GM23338 (cell line): ENCODE measurements around the gene PLD5. TPM values are rescaled to one million over a fixed set of nuclear protein-coding genes. Genes with fewer than 3 reads are reported as not detected.

Experiments
- ATAC-seq: fragments of 200-7000 bp; cut with Tn5 transposase; 3 replicates; pipeline ENCODE4 v1.9.1; 2020
- DNase-seq: peaks from one replicate; pipeline ENCODE4 v3.0.0-alpha.2; 2015; ENCODE audit warnings: low spot score
- H2AFZ ChIP-seq: fragments of 200-600 bp; sonication (generic); 2 replicates; pipeline ENCODE4 v1.8.0; 2016; ENCODE audit warnings: antibody characterized with exemption, mild to moderate bottlenecking, moderate library complexity
- H3F3A ChIP-seq: fragments of 200-600 bp; sonication (generic); replicated peaks from 2 replicates; pipeline ENCODE4 v1.8.0; 2017; ENCODE audit warnings: antibody characterized with exemption, mixed run types, low read depth
- H3K27ac ChIP-seq: fragments of 200-600 bp; sonication (generic); 2 replicates; pipeline ENCODE4 v1.6.1; 2016; ENCODE audit warnings: low read depth
- H3K27me3 ChIP-seq: fragments of 200-600 bp; sonication (generic); 2 replicates; pipeline ENCODE4 v1.8.0; 2016; ENCODE audit warnings: mild to moderate bottlenecking, mixed run types, moderate library complexity; ENCODE audit not compliant: insufficient read depth
- H3K36me3 ChIP-seq: fragments of 200-600 bp; sonication (generic); 2 replicates; pipeline ENCODE4 v1.8.0; 2016; ENCODE audit warnings: mild to moderate bottlenecking; ENCODE audit not compliant: insufficient read depth
- H3K4me1 ChIP-seq: fragments of 200-600 bp; sonication (generic); 2 replicates; pipeline ENCODE4 v1.8.0; 2016; ENCODE audit warnings: mild to moderate bottlenecking, moderate library complexity; ENCODE audit not compliant: insufficient read depth
- H3K4me2 ChIP-seq: fragments of 200-600 bp; sonication (generic); 2 replicates; pipeline ENCODE4 v1.7.1; 2017; ENCODE audit warnings: mixed run types
- H3K4me3 ChIP-seq: fragments of 200-600 bp; sonication (generic); 2 replicates; pipeline ENCODE4 v1.6.1; 2016; ENCODE audit warnings: mixed run types
- H3K79me2 ChIP-seq: fragments of 200-600 bp; sonication (generic); replicated peaks from 2 replicates; pipeline ENCODE4 v1.8.0; 2017; ENCODE audit warnings: mild to moderate bottlenecking; ENCODE audit not compliant: insufficient read depth
- H3K9me2 ChIP-seq: fragments of 200-600 bp; sonication (generic); 2 replicates; pipeline ENCODE4 v1.8.0; 2017; ENCODE audit not compliant: insufficient read depth
- H4K20me1 ChIP-seq: fragments of 200-600 bp; sonication (generic); replicated peaks from 2 replicates; pipeline ENCODE4 v1.8.0; 2017; ENCODE audit warnings: mild to moderate bottlenecking; ENCODE audit not compliant: insufficient read depth
- H3K27ac Mint-ChIP-seq: 2 replicates; pipeline ENCODE4 v1.8.0; 2020; ENCODE audit warnings: inconsistent platforms, mild to moderate bottlenecking, moderate library complexity, mixed read lengths
- H3K27me3 Mint-ChIP-seq: 3 replicates; pipeline ENCODE4 v1.8.0; 2022; ENCODE audit warnings: low read depth, mild to moderate bottlenecking, moderate library complexity, mixed read lengths, inconsistent platforms; ENCODE audit not compliant: insufficient read depth, poor library complexity
- H3K36me3 Mint-ChIP-seq: 3 replicates; pipeline ENCODE4 v1.8.0; 2021; ENCODE audit warnings: low read depth, mild to moderate bottlenecking, inconsistent platforms, moderate library complexity, mixed read lengths
- H3K4me1 Mint-ChIP-seq: 3 replicates; pipeline ENCODE4 v1.8.0; 2020; ENCODE audit warnings: mild to moderate bottlenecking, inconsistent platforms, mixed read lengths
- H3K4me3 Mint-ChIP-seq: 3 replicates; pipeline ENCODE4 v1.8.0; 2021; ENCODE audit warnings: moderate library complexity, mild to moderate bottlenecking, inconsistent platforms, mixed read lengths
- H3K9me3 Mint-ChIP-seq: 3 replicates; pipeline ENCODE4 v1.8.0; 2020; ENCODE audit warnings: moderate library complexity, mild to moderate bottlenecking, inconsistent platforms, mixed read lengths
- CREB1 ChIP-seq: fragments of 250-450 bp; sonication (Bioruptor Pico); IDR thresholded peaks from 2 replicates; pipeline ENCODE4 v1.5.0; 2020; ENCODE audit warnings: low read depth, mild to moderate bottlenecking, moderate library complexity
- JUNB ChIP-seq: IDR thresholded peaks from one replicate; pipeline ENCODE4 v1.6.1; 2016; ENCODE audit warnings: antibody characterized with exemption; ENCODE audit not compliant: unreplicated experiment
- POLR2AphosphoS5 ChIP-seq: IDR thresholded peaks from 2 replicates; pipeline ENCODE4 v1.6.1; 2016; ENCODE audit warnings: antibody characterized with exemption, low read depth
- STAT1 ChIP-seq: IDR thresholded peaks from one replicate; pipeline ENCODE4 v1.6.1; 2016; ENCODE audit warnings: antibody characterized with exemption; ENCODE audit not compliant: unreplicated experiment
- ZNF114 ChIP-seq: fragments of 250-450 bp; sonication (Bioruptor Pico); IDR thresholded peaks from 2 replicates; pipeline ENCODE4 v1.5.0; 2020; ENCODE audit warnings: mild to moderate bottlenecking, moderate library complexity
- ZNF331 ChIP-seq: fragments of 250-450 bp; sonication (Bioruptor Pico); IDR thresholded peaks from 2 replicates; pipeline ENCODE4 v1.5.0; 2020; ENCODE audit warnings: low read depth, mild to moderate bottlenecking, moderate library complexity
- polyA plus RNA-seq: library from polyadenylated mRNA; unstranded; fragments of >200 nt; fragmentation: Nextera tagmentation; extraction: Ambion mirVana; gene quantifications from 2 replicates; pipeline ENCODE4 v1.2.1, GENCODE V29; 2016
- total RNA-seq: library from RNA; depleted of rRNA; stranded (reverse); fragments of >200 nt; shearing (Covaris generic); gene quantifications from 2 replicates; pipeline ENCODE4 v1.2.3, GENCODE V29; 2014
- TF ChIP-seq, protein P1 (sequence below): fragments of 250-450 bp; sonication (Bioruptor Pico); IDR thresholded peaks from 2 replicates; pipeline ENCODE4 v1.5.0; 2020; ENCODE audit warnings: mild to moderate bottlenecking, moderate library complexity
- TF ChIP-seq, protein P2 (sequence below): IDR thresholded peaks from one replicate; pipeline ENCODE4 v1.6.1; 2018; ENCODE audit warnings: antibody characterized with exemption; ENCODE audit not compliant: unreplicated experiment
- TF ChIP-seq, protein P3 (sequence below), 2 experiments: fragments of 200-600 bp in 1 of 2; sonication (generic) in 1 of 2; conservative IDR thresholded peaks; 2 replicates each; pipeline versions ENCODE4 v1.5.1 to v1.6.1; 2016 to 2017; ENCODE audit warnings: antibody characterized with exemption in 2 of 2, low read depth in 2 of 2, mild to moderate bottlenecking in 2 of 2, moderate library complexity in 1 of 2
- TF ChIP-seq, protein P4 (sequence below): IDR thresholded peaks from 2 replicates; pipeline ENCODE4 v1.6.1; 2016; ENCODE audit warnings: antibody characterized with exemption

Gene PLD5
- total and polyA plus RNA-seq, 2 experiments from 2014 or later: 5.5 to 5.8 TPM

DNA sequence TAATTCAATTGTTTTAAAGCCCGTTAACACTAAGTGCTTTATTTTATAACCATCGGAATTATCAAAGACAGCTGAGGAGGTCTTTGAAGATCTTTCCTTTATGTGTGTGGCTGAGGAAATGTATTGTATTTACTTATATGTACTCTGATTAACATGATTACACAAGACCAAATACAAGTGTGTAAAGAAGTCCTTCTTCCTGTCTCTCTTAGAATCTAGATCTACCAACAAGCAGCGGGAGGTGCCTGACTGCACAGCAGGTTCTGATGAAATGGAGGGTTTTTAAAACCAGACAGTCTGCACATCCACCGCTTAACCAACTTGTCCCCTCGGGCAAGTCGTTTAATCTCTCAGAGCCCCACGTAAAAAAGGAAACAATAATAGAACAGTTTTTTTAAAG lies 285.1 kb downstream of the PLD5 start:
- no peak overlapping the region for H3K4me2 ChIP-seq
- no peaks in the 10 kb centered on the region for H3K9me3 Mint-ChIP-seq
- H3K4me3 Mint-ChIP-seq: no peak overlapping the region
- H3K4me3 ChIP-seq: no peak overlapping the region
- ATAC-seq (no peak), DNase-seq (no peak)
- H3K36me3 Mint-ChIP-seq: no peaks in the 10 kb centered on the region
- no peaks in the 10 kb centered on the region for H3F3A ChIP-seq
- no peak overlapping the region for H3K27ac ChIP-seq
- no peaks in the 10 kb centered on the region; the same call in 1 of the 2 replicates for H3K4me1 ChIP-seq
- H3K4me1 Mint-ChIP-seq: peaks cover 12% of the 10 kb centered on the region; the same call in 2 of the 3 replicates
- H3K79me2 ChIP-seq: no peaks in the 10 kb centered on the region
- no peak overlapping the region for H2AFZ ChIP-seq
- no peaks in the 10 kb centered on the region for H3K36me3 ChIP-seq
- TF ChIP-seq, protein P1, sequence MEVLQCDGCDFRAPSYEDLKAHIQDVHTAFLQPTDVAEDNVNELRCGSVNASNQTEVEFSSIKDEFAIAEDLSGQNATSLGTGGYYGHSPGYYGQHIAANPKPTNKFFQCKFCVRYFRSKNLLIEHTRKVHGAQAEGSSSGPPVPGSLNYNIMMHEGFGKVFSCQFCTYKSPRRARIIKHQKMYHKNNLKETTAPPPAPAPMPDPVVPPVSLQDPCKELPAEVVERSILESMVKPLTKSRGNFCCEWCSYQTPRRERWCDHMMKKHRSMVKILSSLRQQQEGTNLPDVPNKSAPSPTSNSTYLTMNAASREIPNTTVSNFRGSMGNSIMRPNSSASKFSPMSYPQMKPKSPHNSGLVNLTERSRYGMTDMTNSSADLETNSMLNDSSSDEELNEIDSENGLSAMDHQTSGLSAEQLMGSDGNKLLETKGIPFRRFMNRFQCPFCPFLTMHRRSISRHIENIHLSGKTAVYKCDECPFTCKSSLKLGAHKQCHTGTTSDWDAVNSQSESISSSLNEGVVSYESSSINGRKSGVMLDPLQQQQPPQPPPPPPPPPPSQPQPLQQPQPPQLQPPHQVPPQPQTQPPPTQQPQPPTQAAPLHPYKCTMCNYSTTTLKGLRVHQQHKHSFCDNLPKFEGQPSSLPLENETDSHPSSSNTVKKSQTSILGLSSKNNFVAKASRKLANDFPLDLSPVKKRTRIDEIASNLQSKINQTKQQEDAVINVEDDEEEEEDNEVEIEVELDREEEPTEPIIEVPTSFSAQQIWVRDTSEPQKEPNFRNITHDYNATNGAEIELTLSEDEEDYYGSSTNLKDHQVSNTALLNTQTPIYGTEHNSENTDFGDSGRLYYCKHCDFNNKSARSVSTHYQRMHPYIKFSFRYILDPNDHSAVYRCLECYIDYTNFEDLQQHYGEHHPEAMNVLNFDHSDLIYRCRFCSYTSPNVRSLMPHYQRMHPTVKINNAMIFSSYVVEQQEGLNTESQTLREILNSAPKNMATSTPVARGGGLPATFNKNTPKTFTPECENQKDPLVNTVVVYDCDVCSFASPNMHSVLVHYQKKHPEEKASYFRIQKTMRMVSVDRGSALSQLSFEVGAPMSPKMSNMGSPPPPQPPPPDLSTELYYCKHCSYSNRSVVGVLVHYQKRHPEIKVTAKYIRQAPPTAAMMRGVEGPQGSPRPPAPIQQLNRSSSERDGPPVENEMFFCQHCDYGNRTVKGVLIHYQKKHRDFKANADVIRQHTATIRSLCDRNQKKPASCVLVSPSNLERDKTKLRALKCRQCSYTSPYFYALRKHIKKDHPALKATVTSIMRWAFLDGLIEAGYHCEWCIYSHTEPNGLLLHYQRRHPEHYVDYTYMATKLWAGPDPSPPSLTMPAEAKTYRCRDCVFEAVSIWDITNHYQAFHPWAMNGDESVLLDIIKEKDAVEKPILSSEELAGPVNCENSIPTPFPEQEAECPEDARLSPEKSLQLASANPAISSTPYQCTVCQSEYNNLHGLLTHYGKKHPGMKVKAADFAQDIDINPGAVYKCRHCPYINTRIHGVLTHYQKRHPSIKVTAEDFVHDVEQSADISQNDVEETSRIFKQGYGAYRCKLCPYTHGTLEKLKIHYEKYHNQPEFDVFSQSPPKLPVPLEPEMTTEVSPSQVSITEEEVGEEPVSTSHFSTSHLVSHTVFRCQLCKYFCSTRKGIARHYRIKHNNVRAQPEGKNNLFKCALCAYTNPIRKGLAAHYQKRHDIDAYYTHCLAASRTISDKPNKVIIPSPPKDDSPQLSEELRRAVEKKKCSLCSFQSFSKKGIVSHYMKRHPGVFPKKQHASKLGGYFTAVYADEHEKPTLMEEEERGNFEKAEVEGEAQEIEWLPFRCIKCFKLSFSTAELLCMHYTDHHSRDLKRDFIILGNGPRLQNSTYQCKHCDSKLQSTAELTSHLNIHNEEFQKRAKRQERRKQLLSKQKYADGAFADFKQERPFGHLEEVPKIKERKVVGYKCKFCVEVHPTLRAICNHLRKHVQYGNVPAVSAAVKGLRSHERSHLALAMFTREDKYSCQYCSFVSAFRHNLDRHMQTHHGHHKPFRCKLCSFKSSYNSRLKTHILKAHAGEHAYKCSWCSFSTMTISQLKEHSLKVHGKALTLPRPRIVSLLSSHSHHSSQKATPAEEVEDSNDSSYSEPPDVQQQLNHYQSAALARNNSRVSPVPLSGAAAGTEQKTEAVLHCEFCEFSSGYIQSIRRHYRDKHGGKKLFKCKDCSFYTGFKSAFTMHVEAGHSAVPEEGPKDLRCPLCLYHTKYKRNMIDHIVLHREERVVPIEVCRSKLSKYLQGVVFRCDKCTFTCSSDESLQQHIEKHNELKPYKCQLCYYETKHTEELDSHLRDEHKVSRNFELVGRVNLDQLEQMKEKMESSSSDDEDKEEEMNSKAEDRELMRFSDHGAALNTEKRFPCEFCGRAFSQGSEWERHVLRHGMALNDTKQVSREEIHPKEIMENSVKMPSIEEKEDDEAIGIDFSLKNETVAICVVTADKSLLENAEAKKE (CRISPR knock-in tag): no peak
- TF ChIP-seq, protein P2, sequence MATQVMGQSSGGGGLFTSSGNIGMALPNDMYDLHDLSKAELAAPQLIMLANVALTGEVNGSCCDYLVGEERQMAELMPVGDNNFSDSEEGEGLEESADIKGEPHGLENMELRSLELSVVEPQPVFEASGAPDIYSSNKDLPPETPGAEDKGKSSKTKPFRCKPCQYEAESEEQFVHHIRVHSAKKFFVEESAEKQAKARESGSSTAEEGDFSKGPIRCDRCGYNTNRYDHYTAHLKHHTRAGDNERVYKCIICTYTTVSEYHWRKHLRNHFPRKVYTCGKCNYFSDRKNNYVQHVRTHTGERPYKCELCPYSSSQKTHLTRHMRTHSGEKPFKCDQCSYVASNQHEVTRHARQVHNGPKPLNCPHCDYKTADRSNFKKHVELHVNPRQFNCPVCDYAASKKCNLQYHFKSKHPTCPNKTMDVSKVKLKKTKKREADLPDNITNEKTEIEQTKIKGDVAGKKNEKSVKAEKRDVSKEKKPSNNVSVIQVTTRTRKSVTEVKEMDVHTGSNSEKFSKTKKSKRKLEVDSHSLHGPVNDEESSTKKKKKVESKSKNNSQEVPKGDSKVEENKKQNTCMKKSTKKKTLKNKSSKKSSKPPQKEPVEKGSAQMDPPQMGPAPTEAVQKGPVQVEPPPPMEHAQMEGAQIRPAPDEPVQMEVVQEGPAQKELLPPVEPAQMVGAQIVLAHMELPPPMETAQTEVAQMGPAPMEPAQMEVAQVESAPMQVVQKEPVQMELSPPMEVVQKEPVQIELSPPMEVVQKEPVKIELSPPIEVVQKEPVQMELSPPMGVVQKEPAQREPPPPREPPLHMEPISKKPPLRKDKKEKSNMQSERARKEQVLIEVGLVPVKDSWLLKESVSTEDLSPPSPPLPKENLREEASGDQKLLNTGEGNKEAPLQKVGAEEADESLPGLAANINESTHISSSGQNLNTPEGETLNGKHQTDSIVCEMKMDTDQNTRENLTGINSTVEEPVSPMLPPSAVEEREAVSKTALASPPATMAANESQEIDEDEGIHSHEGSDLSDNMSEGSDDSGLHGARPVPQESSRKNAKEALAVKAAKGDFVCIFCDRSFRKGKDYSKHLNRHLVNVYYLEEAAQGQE: no peak
- TF ChIP-seq, protein P3, sequence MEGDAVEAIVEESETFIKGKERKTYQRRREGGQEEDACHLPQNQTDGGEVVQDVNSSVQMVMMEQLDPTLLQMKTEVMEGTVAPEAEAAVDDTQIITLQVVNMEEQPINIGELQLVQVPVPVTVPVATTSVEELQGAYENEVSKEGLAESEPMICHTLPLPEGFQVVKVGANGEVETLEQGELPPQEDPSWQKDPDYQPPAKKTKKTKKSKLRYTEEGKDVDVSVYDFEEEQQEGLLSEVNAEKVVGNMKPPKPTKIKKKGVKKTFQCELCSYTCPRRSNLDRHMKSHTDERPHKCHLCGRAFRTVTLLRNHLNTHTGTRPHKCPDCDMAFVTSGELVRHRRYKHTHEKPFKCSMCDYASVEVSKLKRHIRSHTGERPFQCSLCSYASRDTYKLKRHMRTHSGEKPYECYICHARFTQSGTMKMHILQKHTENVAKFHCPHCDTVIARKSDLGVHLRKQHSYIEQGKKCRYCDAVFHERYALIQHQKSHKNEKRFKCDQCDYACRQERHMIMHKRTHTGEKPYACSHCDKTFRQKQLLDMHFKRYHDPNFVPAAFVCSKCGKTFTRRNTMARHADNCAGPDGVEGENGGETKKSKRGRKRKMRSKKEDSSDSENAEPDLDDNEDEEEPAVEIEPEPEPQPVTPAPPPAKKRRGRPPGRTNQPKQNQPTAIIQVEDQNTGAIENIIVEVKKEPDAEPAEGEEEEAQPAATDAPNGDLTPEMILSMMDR (conservative IDR thresholded peaks at IDR 0.05; ENCODE audit: low read depth in 2 of 2): no peak
- TF ChIP-seq JUNB: no peak
- no peak for TF ChIP-seq CREB1 (CRISPR knock-in tag)
- TF ChIP-seq ZNF114 (CRISPR knock-in tag): no peak
- TF ChIP-seq POLR2AphosphoS5: no peak
- TF ChIP-seq, protein P4, sequence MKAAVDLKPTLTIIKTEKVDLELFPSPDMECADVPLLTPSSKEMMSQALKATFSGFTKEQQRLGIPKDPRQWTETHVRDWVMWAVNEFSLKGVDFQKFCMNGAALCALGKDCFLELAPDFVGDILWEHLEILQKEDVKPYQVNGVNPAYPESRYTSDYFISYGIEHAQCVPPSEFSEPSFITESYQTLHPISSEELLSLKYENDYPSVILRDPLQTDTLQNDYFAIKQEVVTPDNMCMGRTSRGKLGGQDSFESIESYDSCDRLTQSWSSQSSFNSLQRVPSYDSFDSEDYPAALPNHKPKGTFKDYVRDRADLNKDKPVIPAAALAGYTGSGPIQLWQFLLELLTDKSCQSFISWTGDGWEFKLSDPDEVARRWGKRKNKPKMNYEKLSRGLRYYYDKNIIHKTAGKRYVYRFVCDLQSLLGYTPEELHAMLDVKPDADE: no peak
- no peak for TF ChIP-seq STAT1
- no peak for TF ChIP-seq ZNF331 (CRISPR knock-in tag)
- no peaks in the 10 kb centered on the region for H4K20me1 ChIP-seq
- no peaks in the 10 kb centered on the region for H3K27me3 Mint-ChIP-seq
- no peaks in the 10 kb centered on the region for H3K27me3 ChIP-seq
- peaks cover 6% of the 10 kb centered on the region; the same call in 1 of the 2 replicates for H3K9me2 ChIP-seq
- no peak overlapping the region for H3K27ac Mint-ChIP-seq
